Measurements from ENCODE around the gene TNN.

Gene TNN

GRCh38 chr1:175148068-175148467, 80.4 kb downstream of the TNN start:
- no peak for DNase-seq

- DNase-seq: no peak
Measured at GRCh38 chr1:175150596-175151319, 83.1 kb downstream of the TNN start.

- DNase-seq: peak; percentile 42
Measured at GRCh38 chr1:175152006-175152652, 84.5 kb downstream of the TNN start.

GRCh38 chr1:175154629-175155472, 87.2 kb downstream of the TNN start:
- DNase-seq: peak; percentile 62

- DNase-seq: no peak
Measured at GRCh38 chr1:175155473-175155856, 87.8 kb downstream of the TNN start.

GRCh38 chr1:175155936-175156335, 88.3 kb downstream of the TNN start:
- DNase-seq: no peak

- no peak for DNase-seq
Measured at GRCh38 chr1:175157200-175157599, 89.6 kb downstream of the TNN start.

- no peak for DNase-seq
Measured at GRCh38 chr1:175158170-175158591, 90.5 kb downstream of the TNN start.

GRCh38 chr1:175162955-175163354, 95.3 kb downstream of the TNN start:
- DNase-seq: no peak

- no peak for DNase-seq
Measured at GRCh38 chr1:175163702-175164101, 96.1 kb downstream of the TNN start.

GRCh38 chr1:175164751-175165150, 97.1 kb downstream of the TNN start:
- no peak for DNase-seq

GRCh38 chr1:175166746-175167145, 99.1 kb downstream of the TNN start:
- no peak for DNase-seq

GRCh38 chr1:175167861-175168260, 100.2 kb downstream of the TNN start:
- no peak for DNase-seq

GRCh38 chr1:175168782-175169181, 101.1 kb downstream of the TNN start:
- no peak for DNase-seq

- no peak for DNase-seq
Measured at GRCh38 chr1:175169286-175170018, 101.8 kb downstream of the TNN start.

GRCh38 chr1:175171036-175171913, 103.6 kb downstream of the TNN start:
- DNase-seq: no peak

GRCh38 chr1:175172503-175172902, 104.9 kb downstream of the TNN start:
- no peak for DNase-seq

GRCh38 chr1:175173531-175173930, 105.9 kb downstream of the TNN start:
- no peak for DNase-seq

GRCh38 chr1:175174309-175175102, 106.9 kb downstream of the TNN start:
- no peak for DNase-seq

GRCh38 chr1:175176246-175176645, 108.6 kb downstream of the TNN start:
- DNase-seq: no peak

GRCh38 chr1:175178056-175178455, 110.4 kb downstream of the TNN start:
- DNase-seq: no peak
